Middle frontal gyrus (tissue), 1 donor: ENCODE data around the gene ADPRH.

ENCODE experiments used
- DNase-seq: peaks from one replicate; pipeline ENCODE4 v3.0.0-alpha.2; 2015; ENCODE audit warnings: low spot score; ENCODE audit errors: extremely low spot score

ADPRH gene

GRCh38 chr3:119596398-119596797, 17.1 kb downstream of the ADPRH start:
- no peak for DNase-seq

GRCh38 chr3:119597548-119598288, 18.4 kb downstream of the ADPRH start, which contains the start of gene PLA1A:
TSS of gene PLA1A (plus strand) at chr3:119597885. CDS start at chr3:119597914, 29 bp downstream.
- no peak for DNase-seq

GRCh38 chr3:119598410-119599098, 19.3 kb downstream of the ADPRH start:
- no peak for DNase-seq

GRCh38 chr3:119599558-119600174, 20.4 kb downstream of the ADPRH start:
- DNase-seq, result no peak

GRCh38 chr3:119600732-119601131, 21.4 kb downstream of the ADPRH start:
- DNase-seq, result no peak

- no peak for DNase-seq
Measured at GRCh38 chr3:119601154-119601553, 21.9 kb downstream of the ADPRH start.

GRCh38 chr3:119602676-119603075, 23.4 kb downstream of the ADPRH start:
- DNase-seq, result no peak

GRCh38 chr3:119604878-119605277, 25.6 kb downstream of the ADPRH start:
- DNase-seq, result no peak

- no peak for DNase-seq
Measured at GRCh38 chr3:119608405-119609000, 29.2 kb downstream of the ADPRH start.

- no peak for DNase-seq
Measured at GRCh38 chr3:119609301-119609700, 30.0 kb downstream of the ADPRH start.

GRCh38 chr3:119611664-119612063, 32.4 kb downstream of the ADPRH start:
- no peak for DNase-seq

GRCh38 chr3:119613201-119613600, 33.9 kb downstream of the ADPRH start:
- no peak for DNase-seq

GRCh38 chr3:119613872-119614271, 34.6 kb downstream of the ADPRH start:
- no peak for DNase-seq

- DNase-seq, result no peak
Measured at GRCh38 chr3:119616056-119616455, 36.8 kb downstream of the ADPRH start.

GRCh38 chr3:119619094-119619493, 39.8 kb downstream of the ADPRH start:
- no peak for DNase-seq

- DNase-seq, result no peak
Measured at GRCh38 chr3:119620899-119621298, 41.6 kb downstream of the ADPRH start.

GRCh38 chr3:119624002-119624720, 44.9 kb downstream of the ADPRH start:
- DNase-seq, result no peak

GRCh38 chr3:119625451-119626153, 46.3 kb downstream of the ADPRH start:
- DNase-seq, result no peak

GRCh38 chr3:119626196-119626595, 46.9 kb downstream of the ADPRH start:
- DNase-seq, result no peak

- DNase-seq, result no peak
Measured at GRCh38 chr3:119627461-119627860, 48.2 kb downstream of the ADPRH start.

GRCh38 chr3:119628390-119628789, 49.1 kb downstream of the ADPRH start:
- no peak for DNase-seq
